H1 (cell line): Measurements from ENCODE around the gene ZC3HAV1. TPM values are rescaled to one million over a fixed set of nuclear protein-coding genes. Genes with fewer than 3 reads are reported as not detected.

ENCODE experiments used
- CTCF ChIA-PET: fragments of 300-600 bp; sonication (Branson Sonifier 250); formaldehyde crosslinking; loops from one replicate; lab custom pipeline; 2021; ENCODE audit not compliant: partially characterized antibody; lab: Charles Lee
- POLR2A ChIA-PET: fragments of 300-600 bp; sonication (Branson Sonifier 250); formaldehyde crosslinking; loops from one replicate; lab custom pipeline; 2021; ENCODE audit warnings: inconsistent platforms; ENCODE audit not compliant: partially characterized antibody; lab: Charles Lee
- DNase-seq, 2 experiments: peaks; one replicate each; pipeline versions ENCODE4 v3.0.0 to v3.0.0-alpha.2; 2010 to 2022; ENCODE audit warnings: low spot score in 2 of 2, low read depth in 1 of 2, mixed read lengths in 1 of 2
- FAIRE-seq: peaks from 2 replicates; lab custom pipeline; 2011; peaks lifted over from hg19 to GRCh38; lab: Jason Lieb, UNC
- H2AFZ ChIP-seq: 2 replicates; pipeline ENCODE4 v1.8.1; 2012; ENCODE audit warnings: low read length, inconsistent platforms
- H2AK5ac ChIP-seq: 2 replicates; pipeline ENCODE4 v1.6.1; 2013; ENCODE audit warnings: low read depth, low read length
- H2BK120ac ChIP-seq: replicated peaks from 2 replicates; pipeline ENCODE3; 2013; ENCODE audit warnings: low read depth, low read length, inconsistent platforms
- H2BK12ac ChIP-seq: 2 replicates; pipeline ENCODE4 v1.6.1; 2013; ENCODE audit warnings: low read depth, low read length
- H2BK15ac ChIP-seq: 2 replicates; pipeline ENCODE4 v1.6.1; 2013; ENCODE audit warnings: low read length
- H2BK20ac ChIP-seq: 2 replicates; pipeline ENCODE4 v1.6.1; 2013; ENCODE audit warnings: low read length
- H2BK5ac ChIP-seq: 2 replicates; pipeline ENCODE4 v1.6.1; 2013; ENCODE audit warnings: low read depth, low read length
- H3K14ac ChIP-seq: 2 replicates; pipeline ENCODE4 v1.6.1; 2013; ENCODE audit warnings: inconsistent platforms; ENCODE audit not compliant: insufficient read length
- H3K18ac ChIP-seq: 2 replicates; pipeline ENCODE4 v1.6.1; 2013; ENCODE audit warnings: low read length; ENCODE audit errors: extremely low read depth
- H3K23ac ChIP-seq: 2 replicates; pipeline ENCODE4 v1.6.1; 2013; ENCODE audit warnings: inconsistent platforms; ENCODE audit not compliant: insufficient read length
- H3K23me2 ChIP-seq: 2 replicates; pipeline ENCODE4 v1.6.1; 2013; ENCODE audit warnings: low read depth, low read length
- H3K27ac ChIP-seq: 2 replicates; pipeline ENCODE4 v1.6.1; 2011; ENCODE audit warnings: low read depth, low read length, inconsistent platforms
- H3K27me3 ChIP-seq, 4 experiments: replicated peaks in 1 of 4; 1 replicate in 1 of 4; 2 replicates in 3 of 4; pipeline versions ENCODE4 v1.6.1 to v1.8.1; 2011 to 2013; ENCODE audit warnings: low read length in 3 of 4, mild to moderate bottlenecking in 3 of 4, inconsistent platforms in 2 of 4, mixed read lengths in 2 of 4, moderate library complexity in 1 of 4; ENCODE audit not compliant: control insufficient read depth in 3 of 4, insufficient read depth in 3 of 4; ENCODE audit errors: extremely low read depth in 1 of 4
- H3K36me3 ChIP-seq, 4 experiments: 2 replicates each; pipeline versions ENCODE4 v1.6.1 to v1.8.1; 2011 to 2013; ENCODE audit warnings: mild to moderate bottlenecking in 4 of 4, low read length in 3 of 4, moderate library complexity in 2 of 4, control low read depth in 1 of 4, inconsistent platforms in 1 of 4; ENCODE audit not compliant: insufficient read depth in 4 of 4, control insufficient read depth in 2 of 4
- H3K4ac ChIP-seq: replicated peaks from 2 replicates; pipeline ENCODE3; 2013; ENCODE audit warnings: low read length, low read depth, mixed read lengths, inconsistent platforms; ENCODE audit not compliant: insufficient read length
- H3K4me1 ChIP-seq, 4 experiments: replicated peaks in 1 of 4; 1 replicate in 1 of 4; 2 replicates in 3 of 4; pipeline versions ENCODE4 v1.6.1 to v1.8.1; 2011 to 2013; ENCODE audit warnings: low read length in 3 of 4, inconsistent platforms in 2 of 4, mixed read lengths in 1 of 4; ENCODE audit not compliant: insufficient read depth in 4 of 4, control insufficient read depth in 3 of 4
- H3K4me2 ChIP-seq, 2 experiments: 2 replicates each; pipeline versions ENCODE4 v1.6.1 to v1.8.1; 2011 to 2013; ENCODE audit warnings: low read depth in 2 of 2, low read length in 2 of 2, control low read depth in 1 of 2, inconsistent platforms in 1 of 2, mild to moderate bottlenecking in 1 of 2; ENCODE audit not compliant: insufficient read depth in 1 of 2
- H3K4me3 ChIP-seq, 4 experiments: fragments of 200-600, 300-600 bp in 1 of 4; sonication (generic), shearing (Covaris generic), sonication (Bioruptor Twin) in 1 of 4; 2 replicates each; pipeline versions ENCODE4 v1.5.1 to v1.8.1; 2011 to 2016; ENCODE audit warnings: low read length in 4 of 4, low read depth in 3 of 4, control low read depth in 2 of 4, inconsistent platforms in 2 of 4, mild to moderate bottlenecking in 2 of 4, mixed read lengths in 1 of 4, moderate library complexity in 1 of 4; ENCODE audit not compliant: insufficient read depth in 2 of 4; ENCODE audit errors: extremely low read depth in 1 of 4
- H3K56ac ChIP-seq: replicated peaks from 2 replicates; pipeline ENCODE3; 2013; ENCODE audit warnings: low read depth, mild to moderate bottlenecking, mixed read lengths, low read length, inconsistent platforms; ENCODE audit not compliant: insufficient read length
- H3K79me1 ChIP-seq: 2 replicates; pipeline ENCODE4 v1.6.1; 2013; ENCODE audit warnings: low read depth, low read length, control low read depth
- H3K79me2 ChIP-seq, 2 experiments: 2 replicates each; pipeline versions ENCODE4 v1.6.1 to v1.8.1; 2012 to 2013; ENCODE audit warnings: low read length in 2 of 2, mild to moderate bottlenecking in 2 of 2, inconsistent platforms in 1 of 2; ENCODE audit not compliant: insufficient read depth in 2 of 2, control insufficient read depth in 1 of 2
- H3K9ac ChIP-seq, 4 experiments: replicated peaks in 1 of 4; 1 replicate in 1 of 4; 2 replicates in 3 of 4; pipeline versions ENCODE4 v1.6.1 to v1.8.1; 2011 to 2013; ENCODE audit warnings: low read depth in 3 of 4, low read length in 3 of 4, control low read depth in 2 of 4, mild to moderate bottlenecking in 2 of 4, moderate library complexity in 2 of 4, inconsistent platforms in 1 of 4; ENCODE audit errors: extremely low read depth in 1 of 4
- H3K9me3 ChIP-seq, 2 experiments: 2 replicates each; pipeline versions ENCODE4 v1.6.1 to v1.8.1; 2012 to 2013; ENCODE audit warnings: mild to moderate bottlenecking in 2 of 2, moderate library complexity in 2 of 2, control low read depth in 1 of 2, inconsistent platforms in 1 of 2, low read depth in 1 of 2, low read length in 1 of 2, mixed read lengths in 1 of 2; ENCODE audit not compliant: insufficient read depth in 2 of 2
- H4K20me1 ChIP-seq, 2 experiments: replicated peaks in 1 of 2; 2 replicates each; pipeline versions ENCODE3 to v1.8.1; 2011 to 2013; ENCODE audit warnings: inconsistent platforms in 2 of 2, low read length in 2 of 2, mild to moderate bottlenecking in 1 of 2; ENCODE audit not compliant: insufficient read depth in 2 of 2, control insufficient read depth in 1 of 2
- H4K5ac ChIP-seq: 2 replicates; pipeline ENCODE4 v1.6.1; 2013; ENCODE audit warnings: low read length, low read depth, mixed read lengths, inconsistent platforms; ENCODE audit not compliant: insufficient read length
- H4K8ac ChIP-seq: 2 replicates; pipeline ENCODE4 v1.8.0; 2013; ENCODE audit warnings: mild to moderate bottlenecking, moderate library complexity, low read length, inconsistent platforms; ENCODE audit not compliant: insufficient read depth; ENCODE audit errors: extremely low read depth
- H4K91ac ChIP-seq: replicated peaks from 2 replicates; pipeline ENCODE3; 2013; ENCODE audit warnings: low read length, mixed read lengths, inconsistent platforms; ENCODE audit not compliant: insufficient read length
- JUN ChIP-seq: IDR thresholded peaks from 2 replicates; pipeline ENCODE4 v1.6.1; 2011; ENCODE audit warnings: low read depth, mild to moderate bottlenecking, improper control_type of control experiment, low read length
- KDM1A ChIP-seq: fragments of 200-600, 300-600 bp; sonication (generic); IDR thresholded peaks from 2 replicates; pipeline ENCODE4 v1.7.1; 2016; ENCODE audit warnings: mild to moderate bottlenecking, low read length, borderline replicate concordance
- MAX ChIP-seq: IDR thresholded peaks from 2 replicates; pipeline ENCODE4 v1.6.1; 2012; ENCODE audit warnings: inconsistent platforms
- NANOG ChIP-seq: IDR thresholded peaks from 2 replicates; pipeline ENCODE4 v1.6.1; 2011; ENCODE audit warnings: low read length, low read depth, mild to moderate bottlenecking, inconsistent platforms; ENCODE audit not compliant: insufficient read depth, poor library complexity, severe bottlenecking
- POU5F1 ChIP-seq: IDR thresholded peaks from 2 replicates; pipeline ENCODE4 v1.6.1; 2011; ENCODE audit warnings: low read depth, mild to moderate bottlenecking, low read length, moderate library complexity
- SP4 ChIP-seq: IDR thresholded peaks from 2 replicates; pipeline ENCODE4 v1.6.1; 2012; ENCODE audit warnings: low read length, inconsistent platforms
- SUZ12 ChIP-seq: fragments of 200-600 bp; sonication (generic); IDR thresholded peaks from 2 replicates; pipeline ENCODE4 v1.6.1; 2012; ENCODE audit warnings: mild to moderate bottlenecking, inconsistent platforms, low read length, moderate library complexity, mixed read lengths
- TAF7 ChIP-seq: optimal IDR thresholded peaks from 2 replicates; pipeline ENCODE3; 2011; ENCODE audit warnings: low read depth, mild to moderate bottlenecking, inconsistent platforms, low read length, moderate library complexity, borderline replicate concordance
- TBP ChIP-seq: IDR thresholded peaks from 2 replicates; pipeline ENCODE4 v1.6.1; 2011; ENCODE audit warnings: low read depth, low read length, improper control_type of control experiment
- ZNF274 ChIP-seq: IDR thresholded peaks from 2 replicates; pipeline ENCODE4 v1.7.0; 2012; ENCODE audit warnings: low read length, borderline replicate concordance; ENCODE audit errors: extremely low read depth
- WGBS, 2 experiments: shearing (Covaris generic) in 1 of 2; methylation state at CpG; one replicate each; pipeline versions ENCODE4 v1.1.6 to v1.1.7; 2013 to 2015; ENCODE audit warnings: low lambda C conversion rate in 2 of 2, mixed read lengths in 2 of 2, inconsistent platforms in 1 of 2, low coverage in 1 of 2, missing lambda C conversion rate in 1 of 2; ENCODE audit not compliant: insufficient replicate concordance in 2 of 2, insufficient coverage in 1 of 2, insufficient read length in 1 of 2; ENCODE audit errors: extremely low coverage in 1 of 2, missing lambda C conversion rate in 1 of 2; 5-methylcytosine and 5-hydroxymethylcytosine counted together
- polyA plus RNA-seq, 7 experiments: library from polyadenylated mRNA; depleted of rRNA in 3 of 7; stranded (reverse) in 5 of 7; unstranded in 2 of 7; fragments of >200 nt in 5 of 7; fragments of 200-250 nt in 2 of 7; gene quantifications; 1 replicate in 5 of 7; 2 replicates in 1 of 7; 4 replicates in 1 of 7; pipeline versions ENCODE4 v1.2.1 to v1.2.3, GENCODE V29; 2011 to 2013; ENCODE audit warnings: missing spikeins in 2 of 7, mixed read lengths in 2 of 7
- total RNA-seq: library from RNA; stranded (reverse); fragmentation: NEBNext Ultra II Directional; extraction: Animal tissue kit (Norgen Biotek cat#: 25700); gene quantifications from 2 replicates; pipeline ENCODE4 v1.2.1, GENCODE V29; 2021

The ZC3HAV1 gene
- total and polyA plus RNA-seq, 2 of the 8 experiments (the other 6 are each of a cell fraction or from before 2014, with no cell fraction given) = 22.5 to 43.4 TPM

DNA sequence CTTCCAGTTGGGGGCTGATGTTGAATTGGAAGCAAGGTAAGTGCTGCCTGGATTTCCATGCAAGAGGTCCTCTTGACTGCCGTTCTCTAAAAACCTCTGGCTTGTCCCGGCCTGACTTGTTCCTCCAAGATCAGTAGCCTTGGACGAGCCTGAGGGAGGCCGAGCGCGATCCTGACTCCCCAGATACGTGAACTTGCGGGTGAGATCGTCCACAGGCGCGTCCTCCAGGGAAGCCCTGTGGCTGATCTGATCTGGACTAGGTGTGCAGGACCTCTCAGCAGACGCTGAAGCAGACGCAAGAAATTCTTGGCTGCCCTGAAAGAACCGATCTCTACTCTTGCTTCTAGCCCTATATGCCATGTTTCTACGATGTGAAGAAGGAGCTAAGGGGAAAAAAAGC lies 29.7 kb downstream of the ZC3HAV1 start:
- H3K23me2 ChIP-seq = no peaks in the 10 kb centered on the region
- H4K20me1 ChIP-seq = peaks cover 2% of the 10 kb centered on the region in 2 experiments
- H3K4me3 ChIP-seq = no peak overlapping the region
- H3K27me3 ChIP-seq = no peaks in the 10 kb centered on the region
- DNase-seq = no peak
- H3K18ac ChIP-seq = no peak overlapping the region
- POLR2A ChIA-PET = no interaction called here
- no peak overlapping the region for H2AFZ ChIP-seq
- no peak overlapping the region for H3K56ac ChIP-seq
- no peak overlapping the region for H3K9ac ChIP-seq
- no peak overlapping the region for H2BK15ac ChIP-seq
- no peak for FAIRE-seq
- H3K4ac ChIP-seq = no peak overlapping the region
- H2BK5ac ChIP-seq = no peak overlapping the region
- H4K8ac ChIP-seq = no peak overlapping the region
- no peak overlapping the region for H3K14ac ChIP-seq
- no peaks in the 10 kb centered on the region for H3K79me2 ChIP-seq
- H3K4me1 ChIP-seq = peaks cover 0 to under 1% (median 0%) of the 10 kb centered on the region in 4 experiments; a peak in 2 of 7 replicates
- 90% methylated on average over 15 of the region's 15 CpGs; no CpG with 5 or more reads in 1 of the 2 experiments for WGBS, 2 experiments
- CTCF ChIA-PET = interaction anchor here (0.9 to 1.0 kb wide), 3 partner anchors 8 to 47 kb away, joined by 3 read pairs; no protein-coding TSS in a partner anchor
- no peaks in the 10 kb centered on the region for H3K9me3 ChIP-seq
- no peak overlapping the region for H2BK12ac ChIP-seq
- H4K5ac ChIP-seq = no peak overlapping the region
- H3K79me1 ChIP-seq = no peaks in the 10 kb centered on the region
- TF ChIP-seq SUZ12 (no peak), NANOG (no peak), POU5F1 (no peak), ZNF274 (no peak), KDM1A (no peak), TAF7 (no peak), JUN (no peak), MAX (no peak), TBP (no peak), SP4 (no peak)
- no peak overlapping the region for H3K27ac ChIP-seq
- H3K23ac ChIP-seq = no peak overlapping the region
- no peak overlapping the region for H4K91ac ChIP-seq
- H3K4me2 ChIP-seq = no peak overlapping the region
- no peak overlapping the region for H2BK20ac ChIP-seq
- no peak overlapping the region for H2AK5ac ChIP-seq
- no peak overlapping the region for H2BK120ac ChIP-seq
- H3K36me3 ChIP-seq = peaks cover 2 to 39% (median 30%) of the 10 kb centered on the region in 4 experiments; a peak in 6 of 8 replicates
